NT2/D1 (cell line): ENCODE data around the gene SLC2A13.

ENCODE experiments used
- SUZ12 ChIP-seq: IDR thresholded peaks from 2 replicates; pipeline ENCODE4 v1.6.1; 2011; ENCODE audit not compliant: insufficient read length, insufficient read depth; ENCODE audit errors: extremely low read depth
- YY1 ChIP-seq: IDR thresholded peaks from 2 replicates; pipeline ENCODE4 v1.6.1; 2011; ENCODE audit not compliant: insufficient read length, insufficient read depth
- ZNF274 ChIP-seq: IDR thresholded peaks from 2 replicates; pipeline ENCODE4 v1.6.1; 2011; ENCODE audit warnings: mild to moderate bottlenecking, low read depth, low read length

GRCh38 chr12:39713552-39713951, 392.3 kb downstream of the SLC2A13 start:
- TF ChIP-seq SUZ12 (no peak), YY1 (no peak), ZNF274 (no peak)
